ENCODE data around the gene ABCA1. TPM values are rescaled to one million over a fixed set of nuclear protein-coding genes. Genes with fewer than 3 reads are reported as not detected.

ABCA1 gene
- total and polyA plus RNA-seq, 10 of the 15 experiments (the other 5 are each of a cell fraction or from before 2014, with no cell fraction given), result 0.01 to 0.56 (median 0.16) TPM

- TF ChIP-seq NFXL1 (IDR thresholded peaks at IDR 0.05; ENCODE audit: borderline replicate concordance), result no peak
- no peak for TF ChIP-seq CEBPB (IDR thresholded peaks at IDR 0.05; ENCODE audit: borderline replicate concordance in 1 of 2, low read depth in 2 of 2, low read length in 2 of 2)
- TF ChIP-seq MTA3 (IDR thresholded peaks at IDR 0.05; ENCODE audit: borderline replicate concordance, low read length), result no peak
Measured at GRCh38 chr9:104970271-104970987, 42.5 kb upstream of the ABCA1 start (continued).

DNA sequence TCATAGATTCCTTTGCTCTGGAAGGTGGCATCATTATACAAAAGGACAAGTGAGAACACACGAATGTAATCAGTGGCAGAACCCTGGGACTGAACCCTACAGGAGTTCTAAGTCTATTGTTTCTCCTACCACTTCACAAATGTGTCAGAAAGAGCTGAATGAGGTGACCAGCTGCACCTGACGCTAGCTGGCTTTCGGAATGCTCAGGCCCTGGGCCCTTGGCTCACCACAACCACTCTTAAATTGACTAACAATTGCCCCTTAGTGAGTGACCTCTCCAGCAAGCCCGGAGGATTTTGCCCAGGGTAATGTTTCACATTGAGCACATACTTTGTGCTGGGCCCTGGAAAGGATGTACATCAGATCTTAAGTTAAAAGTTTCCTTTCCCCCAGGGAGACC is 41.2 kb upstream of the ABCA1 start:
- Histone ChIP-seq H3K9ac (ENCODE audit: control insufficient read depth, insufficient read depth, low read length) (no peak overlapping the region), H3K27me3 (replicated peaks in 1 of 2; ENCODE audit: control insufficient read depth in 2 of 2, insufficient read depth in 2 of 2, low read length in 1 of 2) (0 out of 4 replicates have a peak, but pooled peaks cover 0 to 2% of the 10 kb centered on the region in 2 experiments), H3K27ac (ENCODE audit: control insufficient read depth, insufficient read depth) (no peak overlapping the region), H3K4me1 (ENCODE audit: control insufficient read depth, insufficient read depth, low read length) (peaks cover 4% of the 10 kb centered on the region), H3K36me3 (ENCODE audit: control insufficient read depth in 2 of 2, insufficient read depth in 2 of 2, low read length in 1 of 2) (no peaks in the 10 kb centered on the region), H3K79me2 (ENCODE audit: control insufficient read depth, insufficient read depth, low read length) (no peaks in the 10 kb centered on the region), H3K4me3 (no peak overlapping the region), H2AFZ (ENCODE audit: control insufficient read depth, low read depth, low read length) (0 out of 2 replicates have a peak overlapping the region, but pooled peaks have one; percentile 100), H3K9me3 (replicated peaks; ENCODE audit: control insufficient read depth, insufficient read depth, low read length) (no peaks in the 10 kb centered on the region; the same call in 2 of the 3 replicates), H4K20me1 (ENCODE audit: control insufficient read depth, insufficient read depth) (no peaks in the 10 kb centered on the region), H3K4me2 (ENCODE audit: control insufficient read depth, insufficient read depth) (no peak overlapping the region)
- ChIA-PET SMC1A (ENCODE audit: uncharacterized antibody, unreplicated experiment) (interaction anchor here (1.7 kb wide), 1 partner anchor 11 kb away, joined by 3 read pairs; no protein-coding TSS in a partner anchor), RAD21 (ENCODE audit: unreplicated experiment) (no interaction called here), POLR2A (interaction anchor here (0.7 kb wide), 1 partner anchor 477 kb away, joined by 3 read pairs; no protein-coding TSS in a partner anchor), CTCF (no interaction called here)
- ATAC-seq, result no peak
- BruUV-seq (replicated peaks), result no TSS peak
- DNase-seq (ENCODE audit: low read depth, low spot score), result no peak
- TF ChIP-seq YBX1 (IDR thresholded peaks at IDR 0.05) (no peak), SREBF1 (IDR thresholded peaks at IDR 0.05; ENCODE audit: low read length) (no peak), BMI1 (IDR thresholded peaks at IDR 0.05; ENCODE audit: borderline replicate concordance) (no peak), POLR2A (IDR thresholded peaks at IDR 0.05; ENCODE audit: low read depth, low read length) (no peak)
- TF ChIP-seq, protein P1, sequence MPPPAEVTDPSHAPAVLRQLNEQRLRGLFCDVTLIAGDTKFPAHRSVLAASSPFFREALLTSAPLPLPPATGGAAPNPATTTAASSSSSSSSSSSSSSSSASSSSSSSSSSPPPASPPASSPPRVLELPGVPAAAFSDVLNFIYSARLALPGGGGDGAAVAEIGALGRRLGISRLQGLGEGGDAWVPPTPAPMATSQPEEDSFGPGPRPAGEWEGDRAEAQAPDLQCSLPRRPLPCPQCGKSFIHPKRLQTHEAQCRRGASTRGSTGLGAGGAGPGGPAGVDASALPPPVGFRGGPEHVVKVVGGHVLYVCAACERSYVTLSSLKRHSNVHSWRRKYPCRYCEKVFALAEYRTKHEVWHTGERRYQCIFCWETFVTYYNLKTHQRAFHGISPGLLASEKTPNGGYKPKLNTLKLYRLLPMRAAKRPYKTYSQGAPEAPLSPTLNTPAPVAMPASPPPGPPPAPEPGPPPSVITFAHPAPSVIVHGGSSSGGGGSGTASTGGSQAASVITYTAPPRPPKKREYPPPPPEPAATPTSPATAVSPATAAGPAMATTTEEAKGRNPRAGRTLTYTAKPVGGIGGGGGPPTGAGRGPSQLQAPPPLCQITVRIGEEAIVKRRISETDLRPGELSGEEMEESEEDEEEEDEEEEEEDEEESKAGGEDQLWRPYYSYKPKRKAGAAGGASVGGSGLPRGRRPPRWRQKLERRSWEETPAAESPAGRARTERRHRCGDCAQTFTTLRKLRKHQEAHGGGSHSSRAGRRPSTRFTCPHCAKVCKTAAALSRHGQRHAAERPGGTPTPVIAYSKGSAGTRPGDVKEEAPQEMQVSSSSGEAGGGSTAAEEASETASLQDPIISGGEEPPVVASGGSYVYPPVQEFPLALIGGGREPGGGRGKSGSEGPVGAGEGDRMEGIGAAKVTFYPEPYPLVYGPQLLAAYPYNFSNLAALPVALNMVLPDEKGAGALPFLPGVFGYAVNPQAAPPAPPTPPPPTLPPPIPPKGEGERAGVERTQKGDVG (CRISPR knock-in tag; IDR thresholded peaks at IDR 0.05), result no peak
- intact Hi-C loops (cut with micrococcal nuclease; ENCODE audit: unreplicated experiment) (loop anchor here (2.0 kb wide), 1 partner anchor 42 kb away; no protein-coding TSS in a partner anchor), in situ Hi-C loops (cut with MboI) (no loop called here)
- WGBS (ENCODE audit: insufficient coverage, insufficient replicate concordance, low lambda C conversion rate, missing lambda C conversion rate), result 41% methylated on average over 4 of the region's 4 CpGs
- FAIRE-seq, result no peak
